CD4-positive, alpha-beta T cell treated with Interleukin-6 for 4 hours (primary cell): ENCODE data around the gene STUB1.
A peak's percentile ranks its signal among the peaks of the same experiment; 100 is the strongest.

ENCODE experiments used
- DNase-seq: peaks from one replicate; pipeline ENCODE4 v3.0.0-alpha.2; 2020; ENCODE audit warnings: mixed read lengths

The STUB1 gene

GRCh38 chr16:726438-727290 lies 46.5 kb downstream of the STUB1 start, which contains the start of the genes CCDC78 and HAGHL:
CCDC78 (minus strand) TSS chr16:726443; CDS start chr16:726367, 76 bp downstream.
HAGHL (plus strand) TSS chr16:727106; CDS start chr16:727510, 404 bp downstream.
- DNase-seq = peak; percentile 81

DNA sequence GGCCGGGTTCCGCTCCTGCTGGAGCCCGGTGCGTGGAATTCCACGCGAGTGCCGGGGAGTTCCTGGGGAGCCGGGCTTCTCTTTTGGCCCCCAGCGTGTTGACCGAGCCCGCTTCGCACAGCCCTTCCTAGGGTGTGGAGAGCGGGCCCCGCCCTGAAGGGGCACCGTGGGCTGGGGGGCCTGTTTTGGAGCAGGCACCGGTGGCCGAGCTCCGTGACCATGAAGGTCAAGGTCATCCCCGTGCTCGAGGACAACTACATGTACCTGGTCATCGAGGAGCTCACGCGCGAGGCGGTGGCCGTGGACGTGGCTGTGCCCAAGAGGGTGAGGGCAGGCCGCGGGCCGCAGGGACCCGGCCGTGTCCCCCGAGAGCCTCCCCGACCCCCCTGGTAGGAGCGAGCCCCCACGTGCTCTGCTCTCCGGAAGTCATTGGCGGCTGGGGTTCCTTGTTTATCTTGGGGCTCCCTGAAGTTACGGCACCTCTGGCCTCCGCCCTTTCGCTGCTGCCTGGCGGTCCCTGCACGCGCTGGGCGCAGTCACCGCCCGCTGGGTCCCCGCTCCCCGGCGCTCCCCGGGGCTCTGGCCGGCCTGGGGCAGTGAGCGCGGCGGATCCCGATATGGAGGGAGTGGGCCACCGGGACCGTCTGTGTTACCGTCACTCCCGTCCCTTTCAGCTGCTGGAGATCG lies 47.2 kb downstream of the STUB1 start:
- DNase-seq = peak; percentile 43

DNA sequence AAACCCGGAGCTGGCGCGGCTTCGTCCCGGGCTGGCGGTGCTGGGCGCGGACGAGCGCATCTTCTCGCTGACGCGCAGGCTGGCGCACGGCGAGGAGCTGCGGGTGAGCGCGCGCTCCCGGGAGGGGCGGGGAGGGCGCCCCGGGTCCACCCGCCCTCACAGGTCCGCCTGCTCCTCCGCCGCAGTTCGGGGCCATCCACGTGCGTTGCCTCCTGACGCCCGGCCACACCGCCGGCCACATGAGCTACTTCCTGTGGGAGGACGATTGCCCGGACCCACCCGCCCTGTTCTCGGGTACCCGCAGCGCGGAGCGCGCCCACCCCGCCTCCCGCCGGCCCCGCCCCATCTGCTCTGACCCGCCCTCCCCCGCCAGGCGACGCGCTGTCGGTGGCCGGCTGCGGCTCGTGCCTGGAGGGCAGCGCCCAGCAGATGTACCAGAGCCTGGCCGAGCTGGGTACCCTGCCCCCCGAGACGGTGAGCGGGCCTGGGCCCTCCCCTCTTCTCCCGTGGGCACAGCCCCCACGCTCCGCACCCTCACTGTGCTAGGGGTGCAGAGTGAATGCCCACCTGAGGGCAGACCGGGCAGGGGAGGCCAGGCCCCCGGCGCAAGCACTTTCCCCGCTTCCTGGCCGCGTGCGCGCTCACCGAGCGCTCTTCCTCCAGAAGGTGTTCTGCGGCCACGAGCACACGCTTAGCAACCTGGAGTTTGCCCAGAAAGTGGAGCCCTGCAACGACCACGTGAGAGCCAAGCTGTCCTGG lies 48.1 kb downstream of the STUB1 start:
- peak; percentile 63 for DNase-seq

- no peak for DNase-seq
Measured at GRCh38 chr16:728890-729744, 48.9 kb downstream of the STUB1 start.

DNA sequence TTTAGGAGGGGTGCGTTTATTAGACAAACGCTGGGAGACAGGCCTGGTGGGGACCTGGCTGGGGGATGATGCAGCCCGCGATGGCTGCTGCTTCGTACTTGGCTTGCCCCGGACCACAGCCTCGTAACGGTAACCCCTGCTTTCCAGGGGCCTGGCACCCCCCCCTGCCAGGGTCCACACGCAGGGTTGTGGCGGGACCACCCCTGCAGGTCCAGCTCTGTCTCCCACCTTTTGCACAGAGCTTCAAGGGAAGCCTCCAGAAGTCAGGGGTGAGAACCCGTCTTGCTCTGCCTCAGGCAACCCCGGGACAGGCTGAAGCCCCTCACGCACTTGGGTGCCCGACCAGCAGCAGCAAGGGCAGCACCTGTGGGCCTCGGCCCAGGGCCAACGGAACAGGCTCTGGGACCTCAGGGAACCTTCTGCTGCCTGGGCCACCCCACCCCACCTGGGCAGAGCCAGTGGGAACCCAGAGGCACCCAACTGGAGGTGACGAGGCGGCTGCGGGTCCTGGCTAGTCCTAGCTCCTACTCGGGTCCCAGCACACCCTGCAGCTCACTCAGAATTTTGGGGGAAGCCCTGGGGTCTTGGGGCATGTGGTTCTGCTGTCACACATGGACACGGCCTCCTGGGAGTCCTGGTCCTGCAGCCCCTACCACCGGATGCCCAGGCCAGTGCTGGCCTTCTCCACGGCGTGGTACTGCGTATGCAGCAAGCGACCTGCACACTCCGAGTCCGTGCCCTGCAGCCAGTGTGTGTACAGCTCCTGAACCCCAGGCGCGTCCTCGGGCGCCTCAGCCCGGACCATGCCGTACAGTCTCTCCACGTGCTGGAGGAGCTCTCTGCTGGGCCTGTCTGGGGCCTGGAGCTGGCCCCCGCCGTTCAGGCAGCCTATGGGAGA lies 49.8 kb downstream of the STUB1 start:
- DNase-seq = no peak

DNA sequence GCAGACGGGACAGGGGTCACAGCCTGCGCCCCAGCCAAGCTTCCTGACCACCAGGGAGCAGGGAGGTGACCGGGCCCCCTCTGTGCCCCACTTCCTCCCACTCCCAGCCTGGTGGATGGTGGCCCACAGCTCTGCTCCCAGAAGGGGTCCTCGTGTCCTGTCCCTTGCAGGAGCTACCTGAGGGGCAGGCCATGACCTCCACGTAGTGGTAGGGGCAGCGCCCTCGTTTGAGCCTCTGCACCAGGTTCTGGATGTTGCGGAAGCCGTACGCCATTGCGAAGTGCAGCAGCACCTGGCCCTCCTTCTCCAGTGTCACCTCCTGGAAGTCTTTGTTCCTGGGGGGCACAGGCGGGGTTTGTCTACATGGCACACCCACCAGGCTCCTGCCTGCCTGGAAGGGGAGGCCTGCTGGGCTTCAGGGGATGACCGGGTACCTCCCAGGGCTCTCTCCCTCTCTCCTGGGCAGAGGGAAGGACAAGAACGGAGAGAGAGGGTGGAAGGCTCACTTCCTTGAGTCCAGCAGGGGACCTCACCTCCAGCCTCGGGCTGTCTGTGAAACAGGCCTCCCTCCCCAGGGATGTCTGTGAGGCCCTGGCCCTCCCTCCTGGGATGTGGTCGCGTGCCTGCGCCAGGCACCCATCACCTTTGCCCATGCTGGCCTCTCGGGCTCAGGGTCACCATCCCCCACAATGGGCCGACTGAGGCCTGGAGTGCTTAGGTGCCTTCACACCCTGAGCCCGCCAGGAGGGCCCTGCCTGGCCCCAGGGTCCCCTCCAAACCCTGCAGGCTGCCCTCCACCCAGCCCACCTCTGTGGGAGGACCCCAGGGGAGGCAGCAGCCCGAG lies 50.7 kb downstream of the STUB1 start:
- no peak for DNase-seq

DNA sequence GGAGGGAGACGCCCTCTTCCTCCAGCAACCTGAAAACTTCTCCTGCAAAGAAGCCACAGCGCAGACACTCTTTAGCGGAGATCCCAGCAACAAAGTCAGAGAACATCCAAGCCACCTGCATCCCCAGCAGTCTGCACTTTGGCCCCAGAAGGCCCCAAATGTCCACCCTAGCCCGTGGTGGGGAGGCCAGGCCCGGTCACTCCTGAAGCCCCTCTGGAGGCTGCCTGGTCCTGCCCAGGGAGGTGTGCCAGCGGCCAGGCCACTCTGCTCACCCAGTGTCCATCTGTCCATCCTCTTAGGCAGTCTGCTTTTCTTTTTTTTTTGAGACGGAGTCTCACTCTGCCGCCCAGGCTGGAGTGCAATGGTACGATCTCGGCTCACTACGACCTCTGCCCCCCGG lies 52.1 kb downstream of the STUB1 start:
- no peak for DNase-seq
